ENCODE measurements around the gene TERT.

DNA sequence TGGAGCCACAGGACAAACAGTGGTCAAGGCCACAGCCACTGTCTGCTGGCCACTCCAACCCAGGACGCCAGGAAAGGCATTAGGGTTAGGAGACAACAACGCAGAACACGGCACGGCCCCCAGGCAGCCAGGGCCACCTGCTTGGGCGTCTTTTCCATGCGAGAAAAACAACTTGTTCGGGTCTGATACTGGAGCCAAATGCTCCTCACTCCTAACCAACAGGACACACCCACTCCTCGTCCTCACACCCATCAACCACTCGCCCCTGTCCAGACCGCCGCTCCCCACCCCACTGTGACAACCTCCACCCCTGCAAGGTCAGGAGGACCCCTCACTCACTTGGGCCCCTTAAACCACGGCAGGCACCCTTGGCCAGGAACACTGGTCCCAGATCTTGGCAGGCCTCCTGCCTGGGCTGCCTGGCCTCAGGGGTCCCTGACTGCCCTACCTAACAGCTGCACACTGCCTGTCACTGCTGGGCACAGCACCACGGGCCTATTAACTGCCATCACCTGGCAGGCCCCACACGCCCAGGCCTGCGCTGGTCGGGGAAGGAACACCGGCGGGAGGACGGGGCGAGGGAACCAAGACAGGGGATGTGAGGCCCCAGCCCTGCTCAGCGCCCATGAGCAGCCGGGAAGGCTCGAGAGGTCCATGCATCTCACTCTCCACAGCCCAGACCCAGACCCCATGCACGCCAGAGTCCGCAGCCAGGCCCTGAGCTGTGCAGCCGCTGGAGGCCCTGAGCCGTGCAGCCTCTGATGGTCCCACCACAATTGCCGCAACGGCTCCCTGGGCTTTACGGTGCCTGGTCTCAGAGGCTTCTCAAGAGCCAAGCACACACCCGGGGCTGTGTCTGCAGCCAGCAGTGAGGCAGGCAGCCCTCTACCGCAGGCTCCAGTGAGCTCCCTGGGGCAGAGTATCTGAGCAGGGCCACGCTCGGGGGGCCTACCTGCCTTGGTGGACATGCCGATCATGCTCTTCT lies 36.3 kb upstream of the TERT start:
- TF ChIP-seq, protein P1, sequence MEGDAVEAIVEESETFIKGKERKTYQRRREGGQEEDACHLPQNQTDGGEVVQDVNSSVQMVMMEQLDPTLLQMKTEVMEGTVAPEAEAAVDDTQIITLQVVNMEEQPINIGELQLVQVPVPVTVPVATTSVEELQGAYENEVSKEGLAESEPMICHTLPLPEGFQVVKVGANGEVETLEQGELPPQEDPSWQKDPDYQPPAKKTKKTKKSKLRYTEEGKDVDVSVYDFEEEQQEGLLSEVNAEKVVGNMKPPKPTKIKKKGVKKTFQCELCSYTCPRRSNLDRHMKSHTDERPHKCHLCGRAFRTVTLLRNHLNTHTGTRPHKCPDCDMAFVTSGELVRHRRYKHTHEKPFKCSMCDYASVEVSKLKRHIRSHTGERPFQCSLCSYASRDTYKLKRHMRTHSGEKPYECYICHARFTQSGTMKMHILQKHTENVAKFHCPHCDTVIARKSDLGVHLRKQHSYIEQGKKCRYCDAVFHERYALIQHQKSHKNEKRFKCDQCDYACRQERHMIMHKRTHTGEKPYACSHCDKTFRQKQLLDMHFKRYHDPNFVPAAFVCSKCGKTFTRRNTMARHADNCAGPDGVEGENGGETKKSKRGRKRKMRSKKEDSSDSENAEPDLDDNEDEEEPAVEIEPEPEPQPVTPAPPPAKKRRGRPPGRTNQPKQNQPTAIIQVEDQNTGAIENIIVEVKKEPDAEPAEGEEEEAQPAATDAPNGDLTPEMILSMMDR (IDR thresholded peaks at IDR 0.05), result no peak
- no peak for TF ChIP-seq EZH2phosphoT487 (IDR thresholded peaks at IDR 0.05)
